H1 (cell line): Measurements from ENCODE around the gene TPH2. TPM values are rescaled to one million over a fixed set of nuclear protein-coding genes. Genes with fewer than 3 reads are reported as not detected.

ENCODE experiments used
- CTCF ChIA-PET: fragments of 300-600 bp; sonication (Branson Sonifier 250); formaldehyde crosslinking; loops from one replicate; lab custom pipeline; 2021; ENCODE audit not compliant: partially characterized antibody; lab: Charles Lee
- POLR2A ChIA-PET: fragments of 300-600 bp; sonication (Branson Sonifier 250); formaldehyde crosslinking; loops from one replicate; lab custom pipeline; 2021; ENCODE audit warnings: inconsistent platforms; ENCODE audit not compliant: partially characterized antibody; lab: Charles Lee
- DNase-seq, 2 experiments: peaks; one replicate each; pipeline versions ENCODE4 v3.0.0 to v3.0.0-alpha.2; 2010 to 2022; ENCODE audit warnings: low spot score in 2 of 2, low read depth in 1 of 2, mixed read lengths in 1 of 2
- FAIRE-seq: peaks from 2 replicates; lab custom pipeline; 2011; peaks lifted over from hg19 to GRCh38; lab: Jason Lieb, UNC
- H2AFZ ChIP-seq: 2 replicates; pipeline ENCODE4 v1.8.1; 2012; ENCODE audit warnings: low read length, inconsistent platforms
- H2AK5ac ChIP-seq: 2 replicates; pipeline ENCODE4 v1.6.1; 2013; ENCODE audit warnings: low read depth, low read length
- H2BK120ac ChIP-seq: replicated peaks from 2 replicates; pipeline ENCODE3; 2013; ENCODE audit warnings: low read depth, low read length, inconsistent platforms
- H2BK12ac ChIP-seq: 2 replicates; pipeline ENCODE4 v1.6.1; 2013; ENCODE audit warnings: low read depth, low read length
- H2BK15ac ChIP-seq: 2 replicates; pipeline ENCODE4 v1.6.1; 2013; ENCODE audit warnings: low read length
- H2BK20ac ChIP-seq: 2 replicates; pipeline ENCODE4 v1.6.1; 2013; ENCODE audit warnings: low read length
- H2BK5ac ChIP-seq: 2 replicates; pipeline ENCODE4 v1.6.1; 2013; ENCODE audit warnings: low read depth, low read length
- H3K14ac ChIP-seq: 2 replicates; pipeline ENCODE4 v1.6.1; 2013; ENCODE audit warnings: inconsistent platforms; ENCODE audit not compliant: insufficient read length
- H3K18ac ChIP-seq: 2 replicates; pipeline ENCODE4 v1.6.1; 2013; ENCODE audit warnings: low read length; ENCODE audit errors: extremely low read depth
- H3K23ac ChIP-seq: 2 replicates; pipeline ENCODE4 v1.6.1; 2013; ENCODE audit warnings: inconsistent platforms; ENCODE audit not compliant: insufficient read length
- H3K23me2 ChIP-seq: 2 replicates; pipeline ENCODE4 v1.6.1; 2013; ENCODE audit warnings: low read depth, low read length
- H3K27ac ChIP-seq: 2 replicates; pipeline ENCODE4 v1.6.1; 2011; ENCODE audit warnings: low read depth, low read length, inconsistent platforms
- H3K27me3 ChIP-seq, 4 experiments: replicated peaks in 1 of 4; 1 replicate in 1 of 4; 2 replicates in 3 of 4; pipeline versions ENCODE4 v1.6.1 to v1.8.1; 2011 to 2013; ENCODE audit warnings: low read length in 3 of 4, mild to moderate bottlenecking in 3 of 4, inconsistent platforms in 2 of 4, mixed read lengths in 2 of 4, moderate library complexity in 1 of 4; ENCODE audit not compliant: control insufficient read depth in 3 of 4, insufficient read depth in 3 of 4; ENCODE audit errors: extremely low read depth in 1 of 4
- H3K36me3 ChIP-seq, 4 experiments: 2 replicates each; pipeline versions ENCODE4 v1.6.1 to v1.8.1; 2011 to 2013; ENCODE audit warnings: mild to moderate bottlenecking in 4 of 4, low read length in 3 of 4, moderate library complexity in 2 of 4, control low read depth in 1 of 4, inconsistent platforms in 1 of 4; ENCODE audit not compliant: insufficient read depth in 4 of 4, control insufficient read depth in 2 of 4
- H3K4ac ChIP-seq: replicated peaks from 2 replicates; pipeline ENCODE3; 2013; ENCODE audit warnings: low read length, low read depth, mixed read lengths, inconsistent platforms; ENCODE audit not compliant: insufficient read length
- H3K4me1 ChIP-seq, 4 experiments: replicated peaks in 1 of 4; 1 replicate in 1 of 4; 2 replicates in 3 of 4; pipeline versions ENCODE4 v1.6.1 to v1.8.1; 2011 to 2013; ENCODE audit warnings: low read length in 3 of 4, inconsistent platforms in 2 of 4, mixed read lengths in 1 of 4; ENCODE audit not compliant: insufficient read depth in 4 of 4, control insufficient read depth in 3 of 4
- H3K4me2 ChIP-seq, 2 experiments: 2 replicates each; pipeline versions ENCODE4 v1.6.1 to v1.8.1; 2011 to 2013; ENCODE audit warnings: low read depth in 2 of 2, low read length in 2 of 2, control low read depth in 1 of 2, inconsistent platforms in 1 of 2, mild to moderate bottlenecking in 1 of 2; ENCODE audit not compliant: insufficient read depth in 1 of 2
- H3K4me3 ChIP-seq, 4 experiments: fragments of 200-600, 300-600 bp in 1 of 4; sonication (generic), shearing (Covaris generic), sonication (Bioruptor Twin) in 1 of 4; 2 replicates each; pipeline versions ENCODE4 v1.5.1 to v1.8.1; 2011 to 2016; ENCODE audit warnings: low read length in 4 of 4, low read depth in 3 of 4, control low read depth in 2 of 4, inconsistent platforms in 2 of 4, mild to moderate bottlenecking in 2 of 4, mixed read lengths in 1 of 4, moderate library complexity in 1 of 4; ENCODE audit not compliant: insufficient read depth in 2 of 4; ENCODE audit errors: extremely low read depth in 1 of 4
- H3K56ac ChIP-seq: replicated peaks from 2 replicates; pipeline ENCODE3; 2013; ENCODE audit warnings: low read depth, mild to moderate bottlenecking, mixed read lengths, low read length, inconsistent platforms; ENCODE audit not compliant: insufficient read length
- H3K79me1 ChIP-seq: 2 replicates; pipeline ENCODE4 v1.6.1; 2013; ENCODE audit warnings: low read depth, low read length, control low read depth
- H3K79me2 ChIP-seq, 2 experiments: 2 replicates each; pipeline versions ENCODE4 v1.6.1 to v1.8.1; 2012 to 2013; ENCODE audit warnings: low read length in 2 of 2, mild to moderate bottlenecking in 2 of 2, inconsistent platforms in 1 of 2; ENCODE audit not compliant: insufficient read depth in 2 of 2, control insufficient read depth in 1 of 2
- H3K9ac ChIP-seq, 4 experiments: replicated peaks in 1 of 4; 1 replicate in 1 of 4; 2 replicates in 3 of 4; pipeline versions ENCODE4 v1.6.1 to v1.8.1; 2011 to 2013; ENCODE audit warnings: low read depth in 3 of 4, low read length in 3 of 4, control low read depth in 2 of 4, mild to moderate bottlenecking in 2 of 4, moderate library complexity in 2 of 4, inconsistent platforms in 1 of 4; ENCODE audit errors: extremely low read depth in 1 of 4
- H3K9me3 ChIP-seq, 2 experiments: 2 replicates each; pipeline versions ENCODE4 v1.6.1 to v1.8.1; 2012 to 2013; ENCODE audit warnings: mild to moderate bottlenecking in 2 of 2, moderate library complexity in 2 of 2, control low read depth in 1 of 2, inconsistent platforms in 1 of 2, low read depth in 1 of 2, low read length in 1 of 2, mixed read lengths in 1 of 2; ENCODE audit not compliant: insufficient read depth in 2 of 2
- H4K20me1 ChIP-seq, 2 experiments: replicated peaks in 1 of 2; 2 replicates each; pipeline versions ENCODE3 to v1.8.1; 2011 to 2013; ENCODE audit warnings: inconsistent platforms in 2 of 2, low read length in 2 of 2, mild to moderate bottlenecking in 1 of 2; ENCODE audit not compliant: insufficient read depth in 2 of 2, control insufficient read depth in 1 of 2
- H4K5ac ChIP-seq: 2 replicates; pipeline ENCODE4 v1.6.1; 2013; ENCODE audit warnings: low read length, low read depth, mixed read lengths, inconsistent platforms; ENCODE audit not compliant: insufficient read length
- H4K8ac ChIP-seq: 2 replicates; pipeline ENCODE4 v1.8.0; 2013; ENCODE audit warnings: mild to moderate bottlenecking, moderate library complexity, low read length, inconsistent platforms; ENCODE audit not compliant: insufficient read depth; ENCODE audit errors: extremely low read depth
- H4K91ac ChIP-seq: replicated peaks from 2 replicates; pipeline ENCODE3; 2013; ENCODE audit warnings: low read length, mixed read lengths, inconsistent platforms; ENCODE audit not compliant: insufficient read length
- CBX8 ChIP-seq: fragments of 300-800, 300-1000 bp; sonication (generic); IDR thresholded peaks from 2 replicates; pipeline ENCODE4 v1.7.1; 2016; ENCODE audit warnings: low read depth, low read length, borderline replicate concordance
- GABPA ChIP-seq: IDR thresholded peaks from 2 replicates; pipeline ENCODE4 v1.6.1; 2011; ENCODE audit warnings: mild to moderate bottlenecking, low read length, moderate library complexity, borderline replicate concordance; ENCODE audit not compliant: insufficient read depth
- KDM4A ChIP-seq: IDR thresholded peaks from one replicate; pipeline ENCODE4 v1.7.1; 2012; ENCODE audit warnings: low read depth, mild to moderate bottlenecking, moderate library complexity, low read length, inconsistent platforms; ENCODE audit not compliant: severe bottlenecking
- KDM5A ChIP-seq: fragments of 200-600 bp; IDR thresholded peaks from 2 replicates; pipeline ENCODE4 v1.7.1; 2012; ENCODE audit warnings: mild to moderate bottlenecking, low read length, inconsistent platforms, mixed read lengths
- RAD21 ChIP-seq, 2 experiments: IDR thresholded peaks in 1 of 2; conservative IDR thresholded peaks in 1 of 2; 2 replicates each; pipeline ENCODE4 v1.6.1; 2011; ENCODE audit warnings: low read depth in 2 of 2, low read length in 2 of 2, improper control_type of control experiment in 1 of 2, inconsistent platforms in 1 of 2, mild to moderate bottlenecking in 1 of 2, moderate library complexity in 1 of 2
- RBBP5 ChIP-seq: IDR thresholded peaks from 2 replicates; pipeline ENCODE4 v1.7.1; 2012; ENCODE audit warnings: low read depth, mild to moderate bottlenecking, inconsistent platforms, low read length, moderate library complexity, borderline replicate concordance
- SIN3A ChIP-seq, 2 experiments: IDR thresholded peaks in 1 of 2; conservative IDR thresholded peaks in 1 of 2; 2 replicates each; pipeline ENCODE4 v1.6.1; 2011 to 2012; ENCODE audit warnings: low read length in 2 of 2, improper control_type of control experiment in 1 of 2, low read depth in 1 of 2, mild to moderate bottlenecking in 1 of 2
- SRF ChIP-seq: IDR thresholded peaks from 2 replicates; pipeline ENCODE4 v1.6.1; 2011; ENCODE audit warnings: mild to moderate bottlenecking, low read depth, low read length, moderate library complexity
- TBP ChIP-seq: IDR thresholded peaks from 2 replicates; pipeline ENCODE4 v1.6.1; 2011; ENCODE audit warnings: low read depth, low read length, improper control_type of control experiment
- TEAD4 ChIP-seq: IDR thresholded peaks from 2 replicates; pipeline ENCODE4 v1.6.1; 2012; ENCODE audit warnings: low read depth, low read length, inconsistent platforms, mixed read lengths
- WGBS, 2 experiments: shearing (Covaris generic) in 1 of 2; methylation state at CpG; one replicate each; pipeline versions ENCODE4 v1.1.6 to v1.1.7; 2013 to 2015; ENCODE audit warnings: low lambda C conversion rate in 2 of 2, mixed read lengths in 2 of 2, inconsistent platforms in 1 of 2, low coverage in 1 of 2, missing lambda C conversion rate in 1 of 2; ENCODE audit not compliant: insufficient replicate concordance in 2 of 2, insufficient coverage in 1 of 2, insufficient read length in 1 of 2; ENCODE audit errors: extremely low coverage in 1 of 2, missing lambda C conversion rate in 1 of 2; 5-methylcytosine and 5-hydroxymethylcytosine counted together
- polyA plus RNA-seq, 7 experiments: library from polyadenylated mRNA; depleted of rRNA in 3 of 7; stranded (reverse) in 5 of 7; unstranded in 2 of 7; fragments of >200 nt in 5 of 7; fragments of 200-250 nt in 2 of 7; gene quantifications; 1 replicate in 5 of 7; 2 replicates in 1 of 7; 4 replicates in 1 of 7; pipeline versions ENCODE4 v1.2.1 to v1.2.3, GENCODE V29; 2011 to 2013; ENCODE audit warnings: missing spikeins in 2 of 7, mixed read lengths in 2 of 7
- total RNA-seq: library from RNA; stranded (reverse); fragmentation: NEBNext Ultra II Directional; extraction: Animal tissue kit (Norgen Biotek cat#: 25700); gene quantifications from 2 replicates; pipeline ENCODE4 v1.2.1, GENCODE V29; 2021
- TF ChIP-seq, protein P1 (sequence below): IDR thresholded peaks from 2 replicates; pipeline ENCODE4 v1.6.1; 2011; ENCODE audit warnings: low read depth, mild to moderate bottlenecking, low read length; ENCODE audit not compliant: insufficient read depth

Gene TPH2
- total and polyA plus RNA-seq, 2 of the 8 experiments (the other 6 are each of a cell fraction or from before 2014, with no cell fraction given), result 0.57 to 1.1 TPM

DNA sequence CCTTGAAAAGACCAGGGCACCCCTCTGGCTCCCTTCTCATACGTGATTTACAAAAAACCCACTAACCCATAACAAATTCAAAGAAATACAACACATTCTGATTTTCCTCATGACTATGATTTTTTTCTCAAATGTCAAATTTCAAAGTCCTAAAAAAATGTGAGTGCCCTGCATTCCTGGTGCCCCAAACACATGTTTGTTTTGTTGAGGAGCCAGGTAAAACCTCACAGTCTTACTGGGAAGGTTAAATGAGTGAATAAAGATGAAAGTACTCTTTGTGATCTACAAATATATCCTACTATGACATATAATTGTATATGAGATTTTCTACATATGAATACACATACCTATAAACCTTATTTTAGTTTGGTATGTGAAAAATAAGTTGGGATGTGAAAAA is 30.7 kb downstream of the TPH2 start:
- 88% methylated on average over 1 of the region's 1 CpG; no CpG with 5 or more reads in 1 of the 2 experiments for WGBS, 2 experiments
- H4K5ac ChIP-seq, result no peak overlapping the region
- ChIA-PET POLR2A (no interaction called here), CTCF (interaction anchor here (1.5 to 2.5 kb wide), 2 partner anchors 11 to 25 kb away, joined by 3 to 9 read pairs; no protein-coding TSS in a partner anchor)
- H2BK5ac ChIP-seq, result no peak overlapping the region
- no peak overlapping the region for H3K9ac ChIP-seq
- H3K56ac ChIP-seq, result no peak overlapping the region
- no peak overlapping the region for H3K4ac ChIP-seq
- no peak overlapping the region for H2AFZ ChIP-seq
- no peak overlapping the region for H3K14ac ChIP-seq
- no peak for FAIRE-seq
- H3K4me1 ChIP-seq, result peaks cover 2 to 8% (median 7%) of the 10 kb centered on the region in 4 experiments; a peak in 4 of 7 replicates
- H4K91ac ChIP-seq, result no peak overlapping the region
- H2BK15ac ChIP-seq, result no peak overlapping the region
- H3K4me3 ChIP-seq, result no peak overlapping the region
- H3K18ac ChIP-seq, result no peak overlapping the region
- no peak for TF ChIP-seq TBP
- no peak for TF ChIP-seq GABPA
- TF ChIP-seq RBBP5, result no peak
- no peak for TF ChIP-seq KDM4A
- TF ChIP-seq KDM5A, result no peak
- TF ChIP-seq, protein P1, sequence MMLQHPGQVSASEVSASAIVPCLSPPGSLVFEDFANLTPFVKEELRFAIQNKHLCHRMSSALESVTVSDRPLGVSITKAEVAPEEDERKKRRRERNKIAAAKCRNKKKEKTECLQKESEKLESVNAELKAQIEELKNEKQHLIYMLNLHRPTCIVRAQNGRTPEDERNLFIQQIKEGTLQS, result no peak
- TF ChIP-seq RAD21 (IDR thresholded peaks at IDR 0.05 in 1 of 2, conservative IDR thresholded peaks at IDR 0.05 in 1 of 2; ENCODE audit: low read depth in 2 of 2, low read length in 2 of 2), result no peak
- TF ChIP-seq CBX8, result no peak
- no peak for TF ChIP-seq TEAD4
- TF ChIP-seq SRF, result no peak
- TF ChIP-seq SIN3A (conservative IDR thresholded peaks at IDR 0.05 in 1 of 2, IDR thresholded peaks at IDR 0.05 in 1 of 2; ENCODE audit: low read depth in 1 of 2, low read length in 2 of 2), result no peak
- TF ChIP-seq, all 59 proteins: peak for 0
- Histone ChIP-seq H3K79me1 (no peaks in the 10 kb centered on the region), H3K23ac (no peak overlapping the region), H3K27me3 (no peaks in the 10 kb centered on the region; a peak in 1 of 7 replicates), H3K27ac (no peak overlapping the region), H3K4me2 (no peak overlapping the region), H3K79me2 (no peaks in the 10 kb centered on the region), H2AK5ac (no peak overlapping the region), H3K23me2 (no peaks in the 10 kb centered on the region), H4K20me1 (no peaks in the 10 kb centered on the region), H2BK120ac (no peak overlapping the region), H3K9me3 (no peaks in the 10 kb centered on the region), H4K8ac (no peak overlapping the region), H2BK12ac (no peak overlapping the region), H3K36me3 (no peaks in the 10 kb centered on the region), H2BK20ac (no peak overlapping the region)
- no peak for DNase-seq
